PC-9 (cell line): ENCODE results near the gene LYSMD3. TPM values are rescaled to one million over a fixed set of nuclear protein-coding genes. Genes with fewer than 3 reads are reported as not detected.

Experiments
- BruUV-seq: library from RNA; stranded (reverse); fragments of 400-500 nt; replicated peaks from 2 replicates; lab custom pipeline; 2021; lab: Mats Ljungman, UMichigan
- CTCF ChIA-PET: fragments of 300-600 bp; sonication (Branson Sonifier 250); formaldehyde crosslinking; loops from one replicate; lab custom pipeline; 2022; ENCODE audit warnings: antibody characterized with exemption; lab: Charles Lee
- POLR2A ChIA-PET: fragments of 300-600 bp; sonication (Branson Sonifier 250); formaldehyde crosslinking; loops from one replicate; lab custom pipeline; 2022; ENCODE audit warnings: antibody characterized with exemption; ENCODE audit not compliant: unreplicated experiment; lab: Charles Lee
- DNase-seq, 2 experiments: peaks; one replicate each; pipeline versions ENCODE4 v3.0.0 to v3.0.0-alpha.2; 2015 to 2022; ENCODE audit warnings: mixed read lengths in 1 of 2
- H2AFZ ChIP-seq: fragments of 200-600 bp; sonication (generic); 2 replicates; pipeline ENCODE4 v1.8.1; 2017; ENCODE audit warnings: antibody characterized with exemption
- H3F3A ChIP-seq: fragments of 200-600 bp; sonication (generic); 2 replicates; pipeline ENCODE4 v1.8.1; 2017; ENCODE audit warnings: antibody characterized with exemption, mild to moderate bottlenecking, low read depth; ENCODE audit not compliant: insufficient read depth
- H3K27ac ChIP-seq: fragments of 200-600 bp; sonication (generic); 2 replicates; pipeline ENCODE4 v1.6.1; 2016; ENCODE audit warnings: mixed run types
- H3K27me3 ChIP-seq: fragments of 200-600 bp; sonication (generic); 2 replicates; pipeline ENCODE4 v1.6.1; 2016; ENCODE audit warnings: low read depth, mixed run types; ENCODE audit not compliant: insufficient read depth
- H3K36me3 ChIP-seq: fragments of 200-600 bp; sonication (generic); 2 replicates; pipeline ENCODE4 v1.6.1; 2016; ENCODE audit warnings: low read depth, mixed run types
- H3K4me1 ChIP-seq: fragments of 200-600 bp; sonication (generic); replicated peaks from 2 replicates; pipeline ENCODE4 v1.6.1; 2016; ENCODE audit warnings: mixed run types; ENCODE audit not compliant: insufficient read depth
- H3K4me2 ChIP-seq: fragments of 200-600 bp; sonication (generic); 2 replicates; pipeline ENCODE4 v1.6.1; 2017; ENCODE audit warnings: mixed run types
- H3K4me3 ChIP-seq: fragments of 200-600 bp; sonication (generic); 2 replicates; pipeline ENCODE4 v1.6.1; 2016; ENCODE audit warnings: mixed run types
- H3K79me2 ChIP-seq: fragments of 200-600 bp; sonication (generic); 2 replicates; pipeline ENCODE4 v1.6.1; 2017; ENCODE audit warnings: low read depth, mixed run types
- H3K9me2 ChIP-seq: fragments of 200-600 bp; sonication (generic); 2 replicates; pipeline ENCODE4 v1.8.1; 2017; ENCODE audit warnings: mild to moderate bottlenecking; ENCODE audit not compliant: insufficient read depth
- H3K9me3 ChIP-seq: fragments of 200-600 bp; sonication (generic); 2 replicates; pipeline ENCODE4 v1.8.1; 2016; ENCODE audit warnings: low read depth; ENCODE audit not compliant: insufficient read depth
- H4K20me1 ChIP-seq: fragments of 200-600 bp; sonication (generic); 2 replicates; pipeline ENCODE4 v1.8.1; 2017; ENCODE audit not compliant: insufficient read depth
- EZH2 ChIP-seq: fragments of 200-600 bp; sonication (generic); IDR thresholded peaks from 2 replicates; pipeline ENCODE4 v1.8.0; 2017; ENCODE audit warnings: antibody characterized with exemption, low read depth
- intact Hi-C: fragments of 100-400 bp; cut with micrococcal nuclease; formaldehyde crosslinking; loops from one replicate; pipeline ENCODE4 v1.10.0; 2022; ENCODE audit not compliant: unreplicated experiment
- total RNA-seq: library from RNA; stranded (reverse); gene quantifications from 2 replicates; pipeline ENCODE4 v1.2.3, GENCODE V29; 2021
- TF ChIP-seq, protein P1 (sequence below): fragments of 200-600 bp; sonication (generic); conservative IDR thresholded peaks from 2 replicates; pipeline ENCODE4 v1.6.1; 2017; ENCODE audit warnings: mixed run types, antibody characterized with exemption, mild to moderate bottlenecking, moderate library complexity

Gene LYSMD3
- total RNA-seq, 1 experiment from 2014 or later: 10.6 TPM

DNA sequence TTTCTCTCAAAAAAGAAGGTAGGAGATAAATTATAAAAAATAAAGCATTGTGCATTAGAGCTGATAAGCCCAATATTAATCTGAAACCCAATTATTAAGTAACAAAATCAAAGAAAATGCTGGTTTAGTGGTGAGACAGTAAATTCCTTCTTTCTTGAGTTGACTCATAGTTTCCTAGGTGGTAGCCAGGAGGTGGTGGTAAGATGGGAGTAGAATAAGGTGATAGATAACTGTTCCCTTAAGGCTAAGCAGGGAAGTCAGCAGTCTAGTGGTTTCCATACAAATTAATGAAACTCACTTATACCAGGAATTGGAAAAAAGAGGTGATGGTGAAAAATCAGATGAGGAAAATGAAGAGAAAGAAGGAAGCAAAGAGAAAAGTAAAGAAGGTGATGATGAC, 23.2 kb downstream of the LYSMD3 start:
- Histone ChIP-seq H3K4me2 (no peak overlapping the region), H3K27me3 (no peaks in the 10 kb centered on the region), H4K20me1 (no peaks in the 10 kb centered on the region), H2AFZ (no peak overlapping the region), H3K36me3 (no peaks in the 10 kb centered on the region), H3K27ac (no peak overlapping the region), H3K9me2 (no peaks in the 10 kb centered on the region), H3K79me2 (no peaks in the 10 kb centered on the region), H3K9me3 (no peaks in the 10 kb centered on the region), H3K4me1 (peaks cover 4% of the 10 kb centered on the region; the same call in 1 of the 2 replicates), H3K4me3 (no peak overlapping the region), H3F3A (no peaks in the 10 kb centered on the region)
- no TSS peak for BruUV-seq
- no peak for TF ChIP-seq EZH2
- TF ChIP-seq, protein P1, sequence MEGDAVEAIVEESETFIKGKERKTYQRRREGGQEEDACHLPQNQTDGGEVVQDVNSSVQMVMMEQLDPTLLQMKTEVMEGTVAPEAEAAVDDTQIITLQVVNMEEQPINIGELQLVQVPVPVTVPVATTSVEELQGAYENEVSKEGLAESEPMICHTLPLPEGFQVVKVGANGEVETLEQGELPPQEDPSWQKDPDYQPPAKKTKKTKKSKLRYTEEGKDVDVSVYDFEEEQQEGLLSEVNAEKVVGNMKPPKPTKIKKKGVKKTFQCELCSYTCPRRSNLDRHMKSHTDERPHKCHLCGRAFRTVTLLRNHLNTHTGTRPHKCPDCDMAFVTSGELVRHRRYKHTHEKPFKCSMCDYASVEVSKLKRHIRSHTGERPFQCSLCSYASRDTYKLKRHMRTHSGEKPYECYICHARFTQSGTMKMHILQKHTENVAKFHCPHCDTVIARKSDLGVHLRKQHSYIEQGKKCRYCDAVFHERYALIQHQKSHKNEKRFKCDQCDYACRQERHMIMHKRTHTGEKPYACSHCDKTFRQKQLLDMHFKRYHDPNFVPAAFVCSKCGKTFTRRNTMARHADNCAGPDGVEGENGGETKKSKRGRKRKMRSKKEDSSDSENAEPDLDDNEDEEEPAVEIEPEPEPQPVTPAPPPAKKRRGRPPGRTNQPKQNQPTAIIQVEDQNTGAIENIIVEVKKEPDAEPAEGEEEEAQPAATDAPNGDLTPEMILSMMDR: no peak
- intact Hi-C loops: no loop called here
- ChIA-PET POLR2A (no interaction called here), CTCF (no interaction called here)
- no peak for DNase-seq

DNA sequence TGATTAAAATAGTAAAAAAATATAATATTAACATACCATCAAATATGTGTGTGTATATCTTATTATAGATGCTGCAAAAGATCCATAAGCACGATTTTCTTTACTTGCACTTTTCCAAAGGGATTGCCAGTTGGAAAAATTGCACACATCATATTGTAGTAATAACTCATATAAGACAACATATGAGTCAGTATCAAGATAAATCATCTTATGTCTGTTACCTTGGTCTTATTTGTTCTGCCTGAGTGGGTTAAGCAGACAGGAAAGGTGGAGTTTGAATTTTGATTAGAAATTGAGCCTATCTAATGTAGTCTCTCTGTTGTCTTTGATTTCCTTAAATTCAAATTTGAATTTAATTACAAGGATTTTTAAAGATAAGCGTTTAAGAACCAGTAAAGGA, 24.6 kb downstream of the LYSMD3 start:
- TF ChIP-seq, protein P1: no peak
- TF ChIP-seq EZH2: no peak
- Histone ChIP-seq H2AFZ (no peak overlapping the region), H3K27ac (no peak overlapping the region), H3K4me2 (no peak overlapping the region), H3K4me1 (peaks cover 4% of the 10 kb centered on the region; the same call in 1 of the 2 replicates), H4K20me1 (no peaks in the 10 kb centered on the region), H3K27me3 (no peaks in the 10 kb centered on the region), H3K4me3 (no peak overlapping the region), H3K36me3 (no peaks in the 10 kb centered on the region), H3F3A (no peaks in the 10 kb centered on the region), H3K9me3 (no peaks in the 10 kb centered on the region), H3K79me2 (no peaks in the 10 kb centered on the region), H3K9me2 (no peaks in the 10 kb centered on the region)
- BruUV-seq: no TSS peak
- CTCF ChIA-PET: no interaction called here
- intact Hi-C loops: no loop called here
- no peak for DNase-seq
- POLR2A ChIA-PET: no interaction called here

DNA sequence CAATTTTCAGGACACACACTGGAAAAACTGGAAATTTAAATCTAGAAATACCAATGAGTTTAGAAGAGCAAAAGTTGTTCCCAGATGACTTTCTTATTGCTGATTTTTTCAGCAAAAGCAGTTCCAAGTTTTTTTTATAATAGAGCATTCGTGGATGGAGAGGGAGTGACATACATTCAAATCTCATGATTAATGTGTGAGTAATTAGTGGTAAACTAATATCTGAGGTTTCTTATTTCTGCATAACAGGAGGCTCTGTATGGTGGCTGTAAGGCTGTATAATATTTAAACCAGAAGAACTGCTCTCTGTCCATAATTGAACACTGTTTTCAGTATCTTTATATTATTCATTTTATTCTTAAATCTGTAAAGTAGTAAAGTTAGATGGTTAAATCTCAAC, 25.8 kb downstream of the LYSMD3 start:
- no peak overlapping the region for H3K4me3 ChIP-seq
- no peaks in the 10 kb centered on the region for H3K9me2 ChIP-seq
- H3F3A ChIP-seq: no peaks in the 10 kb centered on the region
- no peaks in the 10 kb centered on the region for H3K36me3 ChIP-seq
- no peak overlapping the region for H3K27ac ChIP-seq
- no peaks in the 10 kb centered on the region for H3K27me3 ChIP-seq
- no peak overlapping the region for H3K4me2 ChIP-seq
- ChIA-PET POLR2A (no interaction called here), CTCF (no interaction called here)
- BruUV-seq: no TSS peak
- H3K4me1 ChIP-seq: peaks cover 4% of the 10 kb centered on the region; the same call in 1 of the 2 replicates
- TF ChIP-seq EZH2: no peak
- TF ChIP-seq, protein P1: no peak
- no peak for DNase-seq
- H3K79me2 ChIP-seq: no peaks in the 10 kb centered on the region
- H4K20me1 ChIP-seq: no peaks in the 10 kb centered on the region
- intact Hi-C loops: no loop called here
- H3K9me3 ChIP-seq: no peaks in the 10 kb centered on the region
- no peak overlapping the region for H2AFZ ChIP-seq
